Measurements from ENCODE around the gene SDS.
"Not testable (repeated sequence)": the region's sequence is repeated elsewhere in the genome, so short reads cannot be mapped to it uniquely, and the experiment has no call there.

The SDS gene

DNA sequence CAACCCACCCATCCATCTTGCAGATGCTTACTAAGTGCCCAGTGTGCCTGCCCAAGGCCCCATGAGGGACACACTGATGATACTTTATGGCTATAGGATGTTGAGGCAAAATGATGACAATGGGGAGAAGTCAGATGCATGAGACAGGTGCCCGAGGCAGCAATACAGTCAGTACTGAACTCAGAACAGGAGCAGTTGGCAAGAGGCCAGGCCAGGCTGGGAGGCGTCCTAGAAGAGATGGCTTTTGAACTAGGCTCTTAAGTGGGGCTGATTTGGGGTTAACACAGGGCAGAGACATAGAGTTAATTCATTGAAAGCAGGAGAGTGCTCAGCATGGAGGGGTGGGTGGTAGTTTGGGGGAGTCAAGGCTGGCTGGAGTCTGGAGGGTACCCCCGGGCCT lies 29.7 kb downstream of the SDS start:
- no peak for DNase-seq

DNA sequence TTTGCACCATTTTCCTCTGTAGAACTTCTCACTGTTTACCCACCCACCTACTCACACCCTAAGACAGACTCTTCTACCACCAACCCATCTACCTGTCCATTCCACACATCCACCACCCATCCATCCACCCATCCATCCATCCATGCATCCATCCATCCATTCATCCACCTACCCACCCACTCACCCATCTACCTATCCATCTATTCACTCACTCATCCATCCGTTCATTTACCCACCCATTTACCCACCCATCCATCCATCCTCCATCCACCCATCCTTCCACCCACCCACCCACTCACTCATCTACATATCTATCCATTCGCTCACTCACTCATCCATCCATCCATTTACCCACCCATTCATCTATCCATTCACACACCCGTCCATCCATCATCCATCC lies 30.2 kb downstream of the SDS start:
- no peak for DNase-seq

DNA sequence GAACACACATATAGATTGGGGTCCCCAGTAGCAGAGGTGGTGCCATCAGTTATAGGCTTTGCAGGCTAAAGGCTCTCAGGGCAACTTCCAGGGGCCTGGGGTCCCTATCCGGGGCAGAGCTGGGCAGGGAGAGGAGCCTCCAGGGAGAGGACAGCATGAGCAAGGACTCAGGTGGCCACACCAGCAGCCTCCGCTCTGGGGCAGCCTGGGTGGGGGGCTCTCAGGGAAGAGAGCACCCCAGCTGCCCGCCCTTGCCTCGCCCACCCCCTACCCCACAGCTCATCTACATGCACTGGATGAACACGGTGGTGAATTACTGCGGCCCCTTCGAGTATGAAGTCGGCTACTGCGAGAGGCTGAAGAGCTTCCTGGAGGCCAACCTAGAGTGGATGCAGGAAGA lies 31.3 kb downstream of the SDS start:
- no peak for DNase-seq

DNA sequence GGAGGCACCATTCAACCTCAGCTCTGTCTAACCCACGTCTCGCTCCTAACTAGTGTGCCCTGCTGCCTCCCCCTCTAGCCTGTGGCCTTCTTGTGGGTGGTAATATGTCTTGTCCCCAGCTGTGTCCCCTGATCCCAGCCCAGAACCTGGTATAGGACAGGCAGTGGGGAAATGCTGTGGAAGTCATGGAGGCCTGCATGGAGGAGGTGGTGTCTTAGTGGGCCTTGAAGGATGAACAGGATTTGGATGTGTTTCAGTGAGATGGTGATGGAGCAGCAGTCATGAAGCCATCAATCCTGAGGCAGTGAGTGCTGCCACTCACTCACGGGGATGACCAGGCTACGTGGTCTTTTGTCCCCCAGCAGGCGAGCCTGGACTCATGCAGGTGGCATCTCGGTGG lies 31.9 kb downstream of the SDS start:
- no peak for DNase-seq

DNA sequence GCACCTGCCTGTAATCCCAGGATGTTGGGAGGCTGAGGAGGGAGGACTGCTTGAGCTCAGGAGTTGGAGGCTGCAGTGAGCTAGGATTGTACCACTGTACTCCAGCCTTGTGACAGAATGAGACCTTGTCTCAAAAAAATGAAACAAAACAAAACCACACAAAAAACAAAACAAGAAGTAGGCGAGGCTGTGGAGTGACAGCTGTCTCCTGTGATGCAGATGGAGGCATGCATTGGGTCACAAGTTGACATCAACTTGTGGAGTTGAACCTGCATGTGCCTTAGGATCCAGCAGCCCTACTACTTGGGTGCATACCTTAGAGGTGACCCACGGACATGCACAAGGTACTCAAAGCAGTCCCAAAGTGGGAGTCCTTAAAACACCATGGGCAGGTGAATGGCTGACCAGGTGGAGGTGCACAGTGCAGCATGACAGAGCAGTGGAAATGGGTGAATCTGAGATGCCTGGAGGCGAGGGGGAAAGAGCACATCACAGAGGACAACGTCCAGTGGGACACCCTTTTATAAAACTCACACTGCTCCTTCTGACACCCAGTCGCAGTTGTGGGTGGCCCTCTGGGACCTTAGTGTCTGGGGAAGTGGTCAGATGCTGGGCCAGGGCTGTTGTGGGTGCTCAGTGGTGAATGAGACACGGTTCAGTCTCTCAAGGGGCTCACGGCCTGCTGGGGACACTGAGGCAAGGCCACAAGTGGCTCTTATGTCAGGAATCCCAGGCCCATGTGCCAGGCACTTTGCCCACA lies 32.6 kb downstream of the SDS start:
- DNase-seq, result no peak

DNA sequence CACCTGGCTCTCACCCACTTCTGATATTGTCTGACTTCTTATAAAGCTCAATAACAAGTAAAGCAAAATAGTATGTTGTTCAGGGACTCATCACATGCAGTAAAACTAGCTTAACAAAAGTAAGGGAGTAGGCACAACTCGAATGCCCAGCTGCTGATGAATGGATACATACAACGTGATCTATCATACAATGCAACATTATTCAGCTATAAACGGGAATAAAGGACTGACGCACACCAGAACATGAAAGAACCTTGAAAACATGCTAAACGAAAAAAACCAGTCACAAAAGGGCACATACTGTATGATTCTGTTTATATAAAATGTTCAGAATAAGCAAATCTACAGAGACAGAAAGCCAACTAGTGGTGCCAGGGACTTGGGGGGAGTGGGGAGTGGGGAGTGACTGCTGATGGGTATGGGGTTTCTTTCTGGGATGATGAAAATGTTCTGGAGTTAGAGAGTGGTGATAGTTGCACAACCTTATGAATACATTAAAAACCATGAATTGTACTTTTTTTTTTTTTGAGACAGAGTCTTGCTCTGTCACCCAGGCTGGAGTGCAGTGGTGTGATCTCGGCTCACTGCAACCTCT lies 34.2 kb downstream of the SDS start:
- no peak for DNase-seq

DNA sequence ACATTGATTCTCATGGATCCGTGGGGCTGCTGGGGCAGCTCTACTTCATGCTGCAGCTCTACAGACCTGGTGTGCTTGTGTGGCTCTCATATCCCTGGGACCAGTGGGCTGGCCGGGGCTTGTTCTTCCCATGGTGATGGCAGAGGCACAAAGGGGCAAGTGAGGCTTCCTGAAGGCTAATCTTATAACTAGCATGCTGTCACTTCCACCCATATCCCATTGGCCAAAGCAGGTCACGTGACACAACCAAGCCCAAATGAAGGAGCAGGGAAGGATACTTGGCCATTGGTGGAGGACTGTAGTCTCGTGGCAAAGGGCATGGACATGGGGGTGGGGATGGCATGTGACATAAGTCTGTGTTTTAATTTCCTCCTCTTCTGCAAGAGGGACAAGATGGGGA lies 35.4 kb downstream of the SDS start:
- DNase-seq, result no peak

DNA sequence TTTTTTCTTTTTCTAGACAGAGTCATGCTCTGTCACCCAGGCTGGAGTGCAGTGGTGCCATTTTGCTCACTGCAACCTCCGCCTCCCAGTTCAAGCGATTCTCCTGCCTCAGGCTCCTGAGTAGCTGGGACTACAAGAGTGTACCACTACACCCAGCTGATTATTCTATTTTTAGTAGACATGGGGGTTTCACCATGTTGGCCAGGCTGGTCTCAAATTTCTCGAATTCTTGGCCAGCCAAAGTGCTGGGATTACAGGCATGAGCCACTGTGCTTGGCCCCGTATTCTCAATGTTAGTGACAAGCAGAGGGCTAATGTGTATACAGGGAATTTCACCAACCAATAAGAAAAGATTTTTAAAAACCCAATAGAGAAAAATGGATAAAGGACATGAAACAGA lies 36.9 kb downstream of the SDS start:
- no peak for DNase-seq

DNA sequence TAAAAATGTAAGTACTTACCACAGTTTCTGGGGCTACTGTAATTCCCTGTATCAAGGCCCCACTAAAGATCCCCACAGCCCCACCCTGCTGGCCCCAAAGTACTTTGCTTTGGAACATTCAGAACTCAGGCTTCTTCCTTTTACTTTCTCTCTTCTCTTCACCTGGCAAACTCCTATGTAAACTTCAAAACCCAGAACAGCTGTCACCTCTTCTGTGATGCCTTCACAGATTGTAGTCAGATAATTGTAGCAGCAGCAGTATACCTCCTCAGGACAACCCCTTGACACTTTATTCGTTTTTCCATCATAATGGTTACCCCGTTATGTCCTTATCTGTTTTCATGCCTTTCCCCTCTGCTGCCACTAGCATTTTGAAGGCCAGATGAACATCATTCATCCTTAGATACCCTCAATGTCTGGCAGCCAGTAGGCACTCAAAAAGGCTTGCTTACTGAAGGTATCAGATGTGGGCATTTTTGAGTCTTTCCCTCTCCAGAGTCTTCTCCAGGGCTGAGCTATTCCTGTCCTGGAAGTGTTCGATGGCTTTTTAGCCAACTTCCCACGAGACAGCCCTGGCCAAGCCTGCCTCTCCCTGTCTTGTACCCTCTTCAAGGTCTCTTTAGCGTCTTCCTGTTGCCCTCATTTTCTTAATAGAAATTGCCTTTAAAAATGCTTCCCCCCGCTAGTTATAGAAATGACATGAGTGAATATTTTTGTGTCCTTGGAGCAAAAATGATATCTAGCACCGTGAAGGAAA lies 37.9 kb downstream of the SDS start:
- no peak for DNase-seq

DNA sequence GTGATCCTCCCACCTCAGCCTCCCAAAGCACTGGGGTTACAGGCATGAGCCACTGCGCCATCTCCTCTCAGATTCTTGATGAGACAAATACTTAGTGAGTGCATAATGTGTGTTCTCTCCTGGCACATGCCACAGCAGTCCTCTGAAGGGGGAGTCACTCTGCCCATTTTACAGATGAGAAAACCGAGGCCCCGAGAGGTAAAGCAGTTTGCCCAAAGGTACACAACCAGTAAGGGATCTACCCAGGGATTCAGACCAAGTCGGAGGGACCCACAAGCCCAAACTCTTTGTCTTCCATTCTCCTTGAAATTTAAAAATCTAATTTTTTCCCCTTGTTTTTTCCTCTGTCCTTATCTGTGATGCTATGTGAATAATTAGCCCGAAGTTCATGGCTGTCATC lies 39.0 kb downstream of the SDS start:
- no peak for DNase-seq

DNA sequence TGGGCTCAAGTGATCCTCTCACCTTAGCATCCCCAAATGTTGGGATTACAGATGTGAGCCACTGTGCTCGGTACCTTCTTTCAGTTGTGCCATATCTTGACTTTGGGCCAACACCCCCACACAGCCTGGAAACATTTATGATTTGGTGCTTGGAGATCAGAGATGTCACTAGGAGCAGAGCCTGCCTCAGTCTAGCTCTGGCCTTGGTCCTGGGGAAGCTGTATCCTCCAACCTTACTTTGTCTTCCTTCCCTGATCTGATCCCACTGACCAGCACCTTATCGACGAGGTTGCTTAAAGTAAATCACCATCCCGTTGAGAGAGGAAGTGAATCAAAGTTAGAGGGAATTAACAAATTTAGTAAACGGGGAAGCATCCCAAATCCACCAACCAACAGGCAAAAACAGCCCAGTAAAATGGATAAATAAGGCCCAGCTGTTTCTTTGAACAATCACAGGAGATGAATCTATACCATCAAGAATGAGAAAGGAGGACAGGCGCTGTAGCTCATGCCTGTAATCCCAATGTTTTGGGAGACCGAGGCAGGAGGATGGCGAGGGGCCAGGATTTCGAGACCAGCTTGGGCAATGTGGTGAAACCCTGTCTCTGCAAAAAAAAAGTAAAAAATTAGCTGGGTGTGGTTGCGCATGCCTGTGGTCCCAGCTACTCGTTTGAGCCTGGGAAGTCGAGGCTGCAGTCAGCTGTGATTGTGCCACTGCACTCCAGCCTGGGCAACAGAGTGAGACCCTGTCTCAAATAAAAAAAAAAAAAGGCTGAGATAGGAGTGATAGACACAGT lies 41.9 kb downstream of the SDS start:
- DNase-seq, result no peak

DNA sequence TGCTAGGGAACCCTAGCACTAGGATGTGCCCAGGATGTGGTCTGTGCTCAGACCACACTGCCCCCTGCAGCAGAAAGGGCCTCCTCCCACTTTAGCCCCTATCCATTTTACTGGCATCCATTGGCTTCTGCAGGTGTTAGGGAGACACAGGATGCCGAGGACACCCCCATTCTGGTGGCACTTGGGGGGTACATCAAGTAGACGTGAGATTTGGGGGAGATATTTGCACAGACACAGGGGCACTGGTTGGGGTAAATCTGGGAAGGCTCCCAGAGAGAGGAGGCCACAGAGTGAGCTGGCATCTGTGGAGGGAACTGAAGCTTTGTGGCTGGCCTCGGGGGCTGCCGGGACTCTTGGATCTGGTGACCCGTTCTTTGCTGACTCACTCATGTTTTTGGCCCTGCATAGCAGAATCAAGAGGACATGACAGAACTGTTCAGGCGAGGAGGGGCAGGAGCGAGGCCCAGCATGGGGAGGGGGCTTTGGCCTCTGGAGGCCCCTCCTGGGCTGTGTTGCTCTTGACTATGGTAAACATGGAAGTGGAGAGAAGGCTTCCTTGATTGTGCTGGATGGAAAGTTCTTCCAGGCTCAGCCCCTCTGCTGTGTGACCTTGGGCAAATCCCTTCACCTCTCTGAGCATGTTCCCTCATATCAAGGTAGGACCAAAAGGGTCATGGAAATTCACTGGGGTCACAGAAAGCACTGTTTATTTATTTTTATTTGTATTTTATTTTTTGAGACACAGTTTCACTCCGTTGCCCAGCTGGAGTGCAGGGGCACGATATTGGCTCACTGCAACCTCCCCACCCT lies 43.5 kb downstream of the SDS start:
- no peak for DNase-seq

DNA sequence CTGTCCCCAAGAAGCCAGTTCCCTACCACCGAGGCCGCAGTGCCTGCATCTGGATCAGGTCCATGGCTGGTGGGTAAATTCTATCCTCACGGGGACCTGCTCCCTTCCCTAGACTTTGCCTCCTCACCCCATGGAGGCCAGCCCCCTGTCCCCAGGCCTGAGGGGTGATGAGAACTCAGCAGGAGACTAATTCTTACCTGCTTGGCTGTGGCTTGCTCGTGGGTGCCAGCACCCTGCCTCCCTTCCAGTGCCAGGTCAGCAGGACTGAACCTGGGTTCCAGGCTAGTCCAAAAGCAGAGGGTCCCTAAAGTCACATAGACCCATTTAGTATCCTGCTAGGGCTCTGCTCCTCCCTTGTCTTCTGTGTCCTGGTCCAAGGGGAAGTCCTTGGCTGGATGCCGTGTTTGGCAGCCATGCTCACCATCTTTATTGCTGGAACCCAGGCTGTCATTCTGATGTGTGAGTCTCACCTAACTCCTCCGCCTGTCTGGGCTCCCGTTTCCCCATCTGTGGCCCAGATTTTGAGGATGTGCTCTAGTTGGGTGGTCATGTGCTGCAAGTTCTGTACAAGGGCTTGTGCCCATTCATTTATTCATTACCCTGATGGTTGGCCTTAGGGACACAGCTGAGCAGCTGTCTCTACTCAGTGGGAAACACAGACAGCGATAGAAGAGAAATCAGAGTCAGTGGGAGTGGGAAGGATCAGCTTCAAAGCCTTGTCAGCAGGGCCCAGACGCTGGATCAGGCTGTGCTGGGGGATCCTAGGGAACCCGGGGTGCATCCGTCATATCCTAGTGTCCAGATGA lies 44.4 kb downstream of the SDS start:
- DNase-seq, result no peak

DNA sequence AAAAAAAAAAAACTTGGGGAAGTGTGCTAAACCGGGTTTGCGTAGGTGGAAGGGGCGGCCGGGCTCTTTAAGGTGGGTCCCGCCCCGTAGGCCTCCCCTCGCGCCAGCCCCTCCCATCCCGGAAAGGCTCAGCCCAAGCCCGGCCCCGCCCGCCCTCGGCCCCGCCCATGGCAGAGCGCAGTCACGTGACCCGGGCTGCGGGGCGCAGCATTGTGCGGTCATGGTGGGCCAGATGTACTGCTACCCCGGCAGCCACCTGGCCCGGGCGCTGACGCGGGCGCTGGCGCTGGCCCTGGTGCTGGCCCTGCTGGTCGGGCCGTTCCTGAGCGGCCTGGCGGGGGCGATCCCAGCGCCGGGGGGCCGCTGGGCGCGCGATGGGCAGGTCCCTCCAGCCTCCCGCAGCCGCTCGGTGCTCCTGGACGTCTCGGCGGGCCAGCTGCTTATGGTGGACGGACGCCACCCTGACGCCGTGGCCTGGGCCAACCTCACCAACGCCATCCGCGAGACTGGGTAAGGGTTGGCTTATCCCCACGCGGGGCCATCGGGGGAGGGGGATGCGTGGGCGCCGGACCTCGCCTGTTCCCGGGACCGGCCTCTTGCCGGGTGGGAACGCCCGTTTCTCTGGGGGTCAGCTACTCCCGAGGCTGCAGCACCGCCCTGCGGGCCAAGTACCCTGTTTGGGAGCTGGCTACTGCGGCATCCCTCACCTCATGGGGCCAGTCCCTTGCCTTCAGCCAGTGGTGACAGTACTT lies 45.1 kb downstream of the SDS start, which contains the start of gene PLBD2:
TSS of gene PLBD2 (plus strand) at position 207 of the 752 bp plus-strand sequence. CDS start at position 221, 14 bp downstream.
- peak; percentile 76 for DNase-seq

DNA sequence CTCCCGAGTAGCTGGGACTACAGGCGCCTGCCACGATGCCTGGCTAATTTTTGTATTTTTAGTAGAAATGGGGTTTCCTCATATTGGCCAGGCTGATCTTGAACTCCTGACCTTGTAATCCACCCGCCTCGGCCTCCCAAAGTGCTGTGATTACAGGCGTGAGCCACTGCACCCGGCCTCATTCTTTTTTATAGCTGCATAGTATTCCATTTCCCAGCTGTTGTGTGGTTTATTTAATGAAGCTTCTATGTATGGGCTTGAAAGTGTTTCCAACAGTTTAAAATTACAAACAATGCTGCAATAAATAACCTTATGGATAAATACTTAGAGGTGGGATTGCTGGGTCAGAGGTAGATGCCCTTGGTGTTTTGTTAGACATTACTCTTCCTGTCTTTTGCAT lies 49.5 kb downstream of the SDS start:
- not testable (repeated sequence) for DNase-seq

DNA sequence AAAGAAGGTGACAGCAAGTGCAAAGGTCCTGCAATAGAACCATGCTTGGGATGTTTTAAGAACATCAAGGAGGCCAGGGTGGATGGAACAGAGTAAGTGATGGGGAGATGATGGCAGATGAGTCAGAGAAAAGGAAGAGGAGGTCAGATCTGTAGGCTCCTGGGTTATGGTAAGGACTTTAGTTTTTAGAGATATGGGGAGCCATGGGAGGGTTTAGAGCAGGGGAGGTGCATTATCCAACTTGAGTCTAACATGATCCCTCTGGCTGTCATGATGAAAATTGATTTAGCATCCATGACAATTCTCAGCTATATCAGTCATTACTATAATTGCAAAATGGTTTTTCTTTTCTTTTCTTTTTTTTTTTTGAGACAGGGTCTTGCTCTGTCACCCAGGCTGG lies 52.6 kb downstream of the SDS start:
- no peak for DNase-seq

DNA sequence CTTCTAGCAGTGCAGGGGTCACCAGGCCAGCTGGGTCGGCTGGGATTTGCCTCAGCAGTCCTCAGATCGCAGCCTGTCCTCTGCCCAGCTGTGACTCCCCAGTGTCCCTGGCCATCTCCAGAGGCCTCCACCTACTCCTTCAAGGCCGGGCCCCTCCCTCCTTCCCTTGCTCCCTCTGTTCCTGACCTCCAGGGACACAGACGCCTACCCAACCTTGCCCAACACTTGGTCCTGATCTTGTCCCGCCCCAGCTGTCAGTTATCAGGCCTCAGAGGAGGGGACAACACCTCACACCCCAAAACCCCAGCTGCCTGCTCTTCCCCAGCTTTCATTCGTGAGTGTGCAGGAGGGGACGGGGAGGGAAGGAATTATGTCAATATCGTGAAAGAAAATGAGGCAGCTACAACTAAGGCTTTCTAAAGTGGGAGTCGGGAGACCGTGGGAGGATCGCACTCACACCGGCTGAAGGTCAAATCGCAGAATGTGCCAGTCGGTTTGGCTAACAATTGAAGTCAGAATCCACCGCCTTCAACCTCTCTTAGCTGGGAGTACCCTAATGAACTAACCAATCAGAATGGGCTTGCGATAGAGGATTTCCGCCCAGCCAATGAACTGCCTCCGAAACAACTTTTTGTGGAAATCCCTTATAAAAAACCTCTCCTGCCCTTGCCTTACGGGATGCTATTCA lies 54.7 kb downstream of the SDS start:
- no peak for DNase-seq

DNA sequence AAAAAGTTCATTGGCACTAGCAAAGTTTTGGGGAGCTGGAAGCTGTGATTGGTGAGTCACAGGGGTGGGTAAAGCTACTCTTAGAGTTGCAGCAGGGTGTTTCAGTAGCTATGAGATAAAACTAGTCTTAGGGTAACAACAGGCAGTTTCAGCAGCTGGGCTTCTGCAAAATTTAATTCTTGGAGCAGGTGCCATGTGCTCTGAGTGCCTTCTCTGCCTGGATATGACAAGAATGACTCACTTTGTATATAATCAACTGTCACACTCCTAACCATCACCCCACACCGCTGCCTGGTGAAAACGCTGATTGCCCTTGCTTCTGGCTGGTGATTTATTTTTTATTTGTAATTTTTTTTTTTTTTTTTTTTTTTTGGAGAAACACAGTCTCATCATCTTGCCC lies 55.8 kb downstream of the SDS start:
- DNase-seq, result no peak

DNA sequence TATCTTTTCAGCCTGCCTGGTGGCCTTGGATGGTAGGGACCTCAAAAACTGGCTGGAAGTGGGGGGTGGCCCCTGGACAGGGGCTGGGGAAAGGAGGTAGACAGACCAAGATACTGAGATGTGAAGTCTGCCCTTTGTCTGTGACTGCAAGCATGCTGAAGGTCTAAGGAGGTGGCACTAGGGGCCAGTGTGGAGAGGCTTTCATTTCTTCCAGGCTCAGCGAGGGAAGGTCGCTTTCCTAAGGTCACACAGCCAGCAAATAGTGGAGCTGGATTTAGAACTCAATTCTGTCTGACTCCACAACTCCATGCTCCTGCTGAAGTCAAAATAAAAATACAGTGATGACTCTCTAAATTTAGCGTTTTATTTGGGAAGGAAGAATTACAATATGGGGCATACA lies 56.6 kb downstream of the SDS start:
- DNase-seq, result no peak

DNA sequence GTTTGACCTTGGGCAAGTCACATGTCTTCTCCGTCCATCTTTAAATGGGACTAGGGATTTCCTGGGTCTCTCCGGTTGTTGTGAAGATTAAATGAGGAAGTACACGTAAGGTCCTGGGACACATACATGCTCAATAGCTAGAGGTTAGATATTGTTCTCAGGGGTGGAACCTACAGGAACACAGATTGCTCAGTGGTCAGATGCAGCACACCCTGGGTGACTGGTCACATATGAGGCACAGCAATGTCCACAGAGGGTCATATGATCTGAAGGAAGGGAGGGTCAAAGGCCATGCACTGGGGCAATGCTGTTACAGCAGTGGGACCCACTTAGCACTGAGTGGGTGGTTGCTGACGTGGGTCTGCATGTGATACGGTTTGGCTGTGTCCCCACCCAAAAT lies 57.3 kb downstream of the SDS start:
- DNase-seq, result no peak
